GM18873 (cell line): ENCODE measurements around the gene MEPCE.
A peak's percentile ranks its signal among the peaks of the same experiment; 100 is the strongest.
"Not testable (repeated sequence)": the region's sequence is repeated elsewhere in the genome, so short reads cannot be mapped to it uniquely, and the experiment has no call there.

Experiments used
- ATAC-seq: cut with Tn5 transposase; IDR thresholded peaks from one replicate; pipeline ENCODE4 v1.9.1; 2021; ENCODE audit warnings: mild to moderate bottlenecking, moderate library complexity, moderate number of reproducible peaks; ENCODE audit not compliant: unreplicated experiment, low FRiP score

Gene MEPCE

DNA sequence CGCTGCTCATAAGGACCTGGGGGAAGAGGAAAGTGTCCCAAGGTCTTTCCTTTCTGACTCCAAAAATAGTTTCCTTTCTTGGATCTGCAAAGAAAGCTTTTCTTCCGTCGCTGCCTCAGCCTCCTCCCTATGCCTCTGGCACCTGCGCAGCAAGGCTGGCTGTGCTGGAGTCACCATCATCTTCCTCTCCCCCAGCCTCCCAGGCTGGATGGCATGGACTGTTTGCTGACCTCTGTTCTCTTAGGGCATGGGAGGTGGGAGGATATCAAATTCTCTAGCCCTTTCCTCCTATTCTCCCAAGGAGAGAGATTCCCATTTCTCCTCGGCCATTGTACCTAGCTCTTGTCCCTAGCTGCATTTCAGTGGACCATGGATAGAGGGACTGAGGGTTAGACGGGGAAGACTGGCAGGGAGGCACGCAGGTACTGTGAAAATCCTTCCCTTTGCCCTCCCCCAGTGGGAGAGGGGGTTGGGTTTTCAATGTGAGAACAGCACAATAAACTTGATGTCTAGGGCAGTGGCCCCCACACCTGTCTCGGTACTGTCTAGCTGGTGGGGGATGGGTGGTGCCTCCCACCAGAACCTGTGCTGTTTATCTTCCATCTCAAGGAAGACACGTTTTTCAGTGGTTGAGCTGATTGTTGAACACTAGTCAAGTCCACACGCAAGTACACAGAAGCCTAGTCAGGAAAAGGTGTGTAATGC is 4.1 kb downstream of the MEPCE start:
- no peak for ATAC-seq

DNA sequence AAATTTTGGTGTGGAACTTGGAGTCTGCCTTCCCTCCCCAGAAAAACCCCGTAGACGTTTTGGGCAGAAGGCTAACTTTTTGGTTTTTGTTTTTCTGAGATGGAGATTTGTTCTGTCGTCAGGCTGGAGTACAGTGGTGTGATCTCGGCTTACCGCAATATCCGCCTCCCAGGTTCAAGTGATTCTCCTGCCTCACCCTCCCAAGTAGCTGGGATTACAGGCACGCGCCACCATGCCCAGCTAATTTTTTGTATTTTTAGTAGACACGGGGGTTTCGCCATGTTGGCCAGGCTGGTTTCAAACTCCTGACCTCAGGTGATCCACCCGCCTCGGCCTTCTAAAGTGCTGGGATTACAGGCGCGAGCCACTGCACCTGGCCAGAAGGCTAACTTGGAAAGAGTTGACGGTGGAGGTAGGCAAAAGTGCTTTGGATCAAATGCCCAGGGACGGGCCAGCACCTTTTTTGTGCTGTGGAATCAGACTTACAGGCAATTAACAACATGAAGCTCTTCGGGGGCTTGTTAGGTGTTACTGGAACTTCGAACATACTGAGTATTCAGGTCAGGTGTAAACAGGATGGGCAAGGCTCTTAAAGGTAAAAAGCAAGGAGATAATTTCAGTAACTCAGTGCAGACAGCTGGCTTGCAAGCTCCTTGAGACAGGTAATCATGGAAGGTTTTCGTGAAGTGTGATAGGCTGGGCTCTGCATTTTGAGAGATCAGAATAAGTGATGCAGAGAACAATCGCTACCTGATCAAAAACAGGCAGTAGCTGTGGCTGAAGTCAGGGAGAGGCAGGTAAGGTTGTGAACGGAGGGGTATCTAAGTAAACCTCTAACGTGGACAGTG is 4.9 kb downstream of the MEPCE start:
- no peak for ATAC-seq

DNA sequence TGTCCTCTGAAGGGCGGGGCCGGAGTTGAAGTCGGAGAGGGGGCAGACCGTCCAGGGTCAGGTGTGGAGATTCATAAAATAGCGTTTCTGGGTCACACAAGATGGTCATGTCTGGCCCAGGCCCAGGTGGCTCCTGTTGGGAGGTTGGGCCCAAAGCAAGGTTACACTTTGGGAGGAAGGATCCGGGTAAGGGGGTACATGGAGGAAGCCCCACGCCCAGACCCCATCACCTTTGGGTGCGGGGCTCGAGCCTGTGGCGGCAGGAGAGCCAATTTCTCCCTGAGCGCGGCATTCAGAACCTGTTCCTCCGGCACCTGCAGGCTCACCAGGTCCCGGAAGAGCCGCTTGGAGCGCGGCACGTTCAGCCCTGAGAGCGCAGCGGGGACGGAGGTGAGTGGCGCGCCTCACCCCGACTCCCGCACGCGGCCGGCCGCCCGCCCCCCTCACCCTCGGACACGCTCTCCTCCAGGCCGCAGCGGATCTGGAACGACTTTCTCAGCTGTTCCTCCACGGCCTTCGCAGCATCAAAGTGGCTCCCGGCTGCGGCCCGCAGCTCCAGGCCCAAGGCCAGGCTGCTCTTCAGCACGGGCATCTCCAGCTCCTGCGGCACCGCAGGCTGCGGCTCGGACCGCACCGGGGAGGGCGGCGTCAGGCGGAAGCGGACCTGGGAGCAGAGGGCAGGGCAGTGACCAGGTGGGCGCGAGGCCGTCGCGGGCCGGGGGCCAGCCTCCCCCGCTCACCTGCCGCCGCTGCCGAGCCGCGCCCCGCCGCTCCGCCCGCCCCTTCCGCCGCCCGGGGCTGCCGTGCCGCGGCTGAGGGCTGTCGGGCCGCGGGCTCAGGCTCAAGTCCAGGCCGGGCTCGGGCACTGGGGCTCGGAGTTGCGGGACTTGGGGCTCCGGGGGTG is 6.0 kb downstream of the MEPCE start:
- peak; percentile 12 for ATAC-seq

DNA sequence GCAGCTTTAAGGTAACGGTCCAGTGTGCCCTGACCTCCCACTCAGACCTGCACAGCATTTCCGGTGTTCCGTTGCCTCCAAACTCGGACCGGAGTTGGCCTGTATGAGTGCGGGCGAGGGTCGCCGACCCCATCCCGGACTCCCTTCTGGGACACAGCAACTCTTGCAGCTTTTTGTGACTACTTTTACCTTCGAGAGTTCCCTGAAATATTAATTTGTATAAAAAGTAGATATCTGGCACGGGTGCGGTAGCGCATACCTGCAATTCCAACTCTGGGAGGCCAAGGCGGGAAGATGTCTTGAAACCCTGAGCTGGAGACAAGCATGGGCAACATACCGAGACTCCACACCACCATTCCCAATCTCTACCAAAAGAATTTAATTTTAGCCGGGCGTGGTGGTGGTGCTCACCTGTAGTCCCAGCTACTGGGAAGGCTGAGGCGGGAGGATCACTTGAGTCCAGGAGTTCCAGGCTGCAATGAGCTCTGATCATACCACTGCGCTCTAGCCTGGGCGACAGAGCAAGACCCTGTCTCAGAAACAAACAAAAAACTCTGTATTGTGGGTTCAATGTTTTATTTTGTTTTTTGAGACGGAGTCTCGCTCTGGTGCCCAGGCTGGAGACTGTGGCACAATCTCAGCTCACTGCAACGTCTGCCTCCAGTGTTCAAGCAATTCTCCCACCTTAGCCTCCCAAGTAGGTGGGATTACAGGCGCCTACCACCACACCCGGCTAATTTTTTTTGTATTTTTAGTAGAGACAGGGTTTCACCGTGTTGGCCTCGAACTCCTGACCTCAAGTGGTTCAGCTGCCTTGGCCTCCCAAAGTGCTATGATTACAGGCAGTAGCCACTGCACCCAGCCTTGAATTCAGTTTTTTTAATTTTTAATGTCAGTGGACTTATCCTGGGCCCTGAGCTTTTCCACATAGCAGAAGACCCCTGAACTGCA is 7.8 kb downstream of the MEPCE start:
- no peak for ATAC-seq

DNA sequence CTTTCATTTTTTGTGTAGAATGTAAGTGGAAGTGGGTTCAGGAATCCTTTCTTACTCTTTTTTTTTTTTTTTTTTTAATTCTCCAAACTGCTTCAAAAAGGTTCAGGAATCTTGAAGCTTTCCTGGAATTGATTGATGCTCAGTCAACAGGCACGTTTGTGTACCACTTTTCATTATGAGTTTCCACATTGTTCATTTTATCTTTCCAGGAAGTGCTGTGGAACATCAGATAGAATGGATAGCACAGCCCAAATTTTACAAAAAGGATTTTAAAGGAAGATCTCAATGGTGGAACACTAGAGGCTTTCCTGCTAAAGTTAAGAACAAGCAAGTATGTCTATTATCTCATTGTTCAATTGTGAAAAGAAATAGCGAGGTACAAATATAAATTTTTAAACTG is 8.5 kb downstream of the MEPCE start:
- ATAC-seq: no peak

DNA sequence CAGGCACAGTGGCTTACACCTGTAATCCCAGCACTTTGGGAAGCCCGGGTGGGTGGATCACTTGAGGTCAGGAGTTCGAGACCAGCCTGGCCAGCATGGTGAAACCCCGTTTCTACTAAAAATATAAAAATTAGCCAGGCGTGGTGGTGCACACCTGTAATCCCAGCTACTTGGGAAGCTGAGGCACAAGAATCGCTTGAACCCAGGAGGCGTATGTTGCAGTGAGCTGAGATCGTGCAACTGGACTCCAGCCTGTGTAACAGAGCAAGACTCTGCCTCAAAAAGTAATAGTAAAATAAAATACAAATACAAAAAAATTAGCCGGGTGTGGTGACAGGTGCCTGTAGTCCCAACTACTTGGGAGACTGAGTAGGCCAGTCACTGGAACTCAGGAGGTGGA is 9.1 kb downstream of the MEPCE start:
- not testable (repeated sequence) for ATAC-seq

DNA sequence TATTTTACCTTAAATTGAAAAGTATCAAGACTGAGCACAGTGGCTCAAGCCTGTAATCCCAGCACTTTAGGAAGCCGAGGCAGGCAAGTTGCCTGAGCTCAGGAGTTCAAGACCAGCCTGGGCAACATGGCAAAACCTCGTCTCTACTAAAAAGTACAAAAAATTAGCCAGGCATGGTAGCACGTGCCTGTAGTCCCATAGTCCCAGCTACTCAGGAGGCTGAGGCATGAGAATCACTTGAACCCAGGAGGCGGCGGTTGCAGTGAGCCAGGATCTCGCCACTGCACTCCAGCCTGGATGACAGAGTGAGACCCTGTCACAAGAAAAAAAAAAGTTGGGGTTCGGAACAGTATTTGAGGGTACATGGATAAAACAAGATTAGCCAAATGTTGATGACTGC is 9.6 kb downstream of the MEPCE start:
- not testable (repeated sequence) for ATAC-seq

DNA sequence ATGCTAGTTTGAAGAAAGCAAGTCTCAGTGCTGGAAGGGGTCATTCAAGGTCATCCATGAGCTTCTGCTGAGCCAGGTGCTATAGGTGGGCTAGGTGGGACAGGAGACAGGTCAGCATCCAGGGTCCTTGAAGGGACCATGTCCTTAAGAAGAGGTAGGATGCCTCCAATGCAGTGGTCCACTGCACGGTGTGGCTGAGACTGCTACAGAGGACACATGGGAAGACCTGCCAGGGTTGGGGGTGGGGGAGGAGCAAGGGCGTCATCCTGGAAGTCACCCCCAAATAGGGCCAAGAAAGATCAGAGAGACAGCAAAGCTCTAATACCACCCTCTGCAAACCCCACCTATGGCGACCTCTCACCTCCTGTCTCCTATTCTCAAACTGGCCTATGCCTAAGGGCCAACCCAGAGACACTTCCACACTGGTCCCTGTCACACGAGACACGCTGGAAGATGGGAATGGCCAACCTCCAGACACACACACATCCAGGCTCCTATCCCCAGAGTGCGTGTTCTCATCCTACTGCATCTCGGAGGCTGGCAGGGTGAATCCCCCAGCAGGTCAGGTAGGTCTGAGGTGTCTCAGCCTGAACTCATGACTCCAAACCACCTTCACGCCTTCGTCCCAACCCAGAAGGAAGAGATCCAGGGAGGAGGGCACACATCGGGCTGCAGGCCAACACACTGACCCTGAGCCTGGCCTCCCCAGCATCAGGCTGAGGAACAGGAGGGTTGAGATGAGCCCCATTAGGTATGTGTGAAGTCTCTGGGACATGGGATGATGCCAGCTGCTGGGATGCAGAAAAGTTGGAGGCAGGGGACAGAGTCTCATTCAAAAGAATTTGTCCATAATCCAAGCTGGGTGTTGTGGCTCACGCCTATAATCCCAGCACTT is 12.3 kb downstream of the MEPCE start:
- no peak for ATAC-seq

DNA sequence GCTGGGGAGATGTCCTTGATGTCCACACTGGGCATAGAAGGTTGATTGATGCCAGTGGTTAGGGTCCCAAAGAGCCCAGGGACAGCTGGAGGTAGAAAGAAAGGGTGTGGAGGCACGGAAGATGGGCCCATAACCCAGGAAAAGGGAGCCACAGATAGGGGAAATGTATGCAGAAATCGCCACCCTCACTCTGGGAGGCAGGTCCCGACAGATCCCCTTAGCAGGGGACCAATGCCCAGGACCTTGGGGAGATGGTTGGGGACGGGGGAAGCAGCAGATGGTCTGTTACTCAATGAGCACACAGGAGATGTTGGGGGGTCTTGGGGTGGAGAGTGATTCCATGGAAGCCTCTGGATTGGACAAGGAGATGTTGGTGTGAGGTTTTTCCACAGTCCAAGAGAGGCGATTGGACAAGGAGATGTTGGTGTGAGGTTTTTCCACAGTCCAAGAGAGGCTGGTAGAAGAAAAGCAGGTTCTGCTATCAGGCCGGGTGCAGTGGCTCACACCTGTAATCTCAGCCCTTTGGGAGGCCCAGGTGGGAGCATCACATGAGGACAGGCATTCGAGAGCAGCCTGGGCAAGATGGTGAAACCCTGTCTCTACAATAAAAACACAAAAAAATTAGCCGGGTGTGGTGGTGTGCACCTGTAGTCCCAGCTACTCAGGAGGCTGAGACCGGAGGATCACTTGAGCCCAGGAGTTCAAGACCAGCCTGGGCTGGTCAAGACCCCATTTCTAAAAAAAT is 13.6 kb downstream of the MEPCE start:
- ATAC-seq: no peak

DNA sequence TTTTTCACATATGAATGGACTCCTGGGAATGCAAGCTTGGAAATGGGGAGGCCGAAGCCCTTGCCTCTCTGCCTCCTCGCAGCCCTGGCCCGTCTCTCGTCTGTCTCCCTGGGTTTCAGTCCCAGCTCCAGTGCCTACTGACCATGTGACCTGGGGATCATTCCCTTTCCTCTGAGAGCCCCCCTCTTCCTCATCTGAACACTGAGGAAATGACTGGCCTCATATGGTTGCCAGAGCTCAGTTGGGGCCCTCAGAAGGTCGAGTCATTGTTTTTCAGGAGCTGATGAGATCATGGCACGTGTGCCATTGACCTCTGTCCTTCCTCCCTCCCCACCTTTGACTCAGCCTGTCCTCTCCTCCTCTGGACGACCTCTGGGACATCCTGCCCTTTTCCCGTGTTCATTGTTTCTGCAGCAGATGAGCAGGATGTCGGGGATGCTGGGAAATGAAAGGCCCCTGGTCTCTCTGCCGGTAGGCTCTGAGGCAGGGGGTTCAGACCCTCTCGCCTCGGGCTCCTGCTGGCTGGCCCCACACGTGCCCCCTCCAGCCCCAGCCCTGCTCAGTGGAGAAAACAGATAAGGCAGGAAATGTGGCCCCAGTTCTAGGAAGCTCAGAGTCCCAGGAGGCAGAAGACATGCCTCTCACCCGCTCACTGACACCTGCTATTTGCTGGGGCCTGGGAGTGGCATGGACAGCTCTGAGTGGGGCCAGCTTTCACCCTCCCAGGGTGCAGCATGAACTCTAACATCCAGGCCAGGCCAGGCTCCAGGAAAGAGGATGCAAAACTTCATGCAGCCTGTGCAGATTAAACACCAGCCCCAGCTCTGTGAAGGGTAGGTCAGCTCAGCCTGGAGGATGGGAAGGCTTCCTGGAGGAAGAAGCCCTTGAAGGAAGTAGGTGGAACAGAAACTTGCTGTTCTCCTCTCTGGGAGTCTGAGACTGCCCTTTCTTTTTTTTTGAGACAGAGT is 15.0 kb downstream of the MEPCE start:
- ATAC-seq: no peak

DNA sequence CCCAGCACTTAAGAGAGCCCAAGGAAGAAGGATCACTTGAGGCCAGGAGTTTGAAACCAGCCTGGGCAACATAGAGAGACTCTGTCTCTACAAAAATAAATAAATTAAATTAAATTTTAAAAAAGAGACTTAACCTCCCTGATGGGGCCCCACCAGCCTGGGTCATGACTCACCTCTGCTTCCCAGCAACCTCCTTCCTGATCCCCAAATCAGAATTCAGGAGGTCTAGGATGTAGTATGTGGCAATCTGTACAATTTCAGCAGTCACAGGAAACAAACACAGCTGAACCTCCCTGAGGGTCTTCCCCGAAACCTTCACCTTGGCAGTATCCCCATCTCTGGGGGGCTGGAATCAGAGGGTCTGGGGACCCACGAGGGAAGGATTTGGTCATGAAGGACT is 16.4 kb downstream of the MEPCE start:
- no peak for ATAC-seq

DNA sequence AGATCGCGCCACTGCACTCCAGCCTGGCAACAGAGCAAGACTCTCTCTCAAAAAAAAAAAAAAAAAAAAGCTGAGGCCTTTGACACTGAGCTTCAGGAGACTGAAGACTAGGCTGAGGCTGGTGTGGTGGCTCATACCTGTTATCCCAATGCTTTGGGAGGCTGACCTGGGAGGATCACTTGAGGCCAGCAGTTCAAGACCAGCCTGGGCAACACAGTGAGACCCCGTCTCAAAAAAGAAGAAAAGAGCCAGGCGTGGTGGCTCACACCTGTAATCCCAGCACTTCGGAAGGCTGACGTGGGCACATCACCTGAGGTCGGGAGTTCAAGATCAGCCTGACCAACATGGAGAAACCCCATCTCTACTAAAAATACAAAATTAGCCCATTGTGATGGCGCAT is 17.7 kb downstream of the MEPCE start:
- ATAC-seq: not testable (repeated sequence)

DNA sequence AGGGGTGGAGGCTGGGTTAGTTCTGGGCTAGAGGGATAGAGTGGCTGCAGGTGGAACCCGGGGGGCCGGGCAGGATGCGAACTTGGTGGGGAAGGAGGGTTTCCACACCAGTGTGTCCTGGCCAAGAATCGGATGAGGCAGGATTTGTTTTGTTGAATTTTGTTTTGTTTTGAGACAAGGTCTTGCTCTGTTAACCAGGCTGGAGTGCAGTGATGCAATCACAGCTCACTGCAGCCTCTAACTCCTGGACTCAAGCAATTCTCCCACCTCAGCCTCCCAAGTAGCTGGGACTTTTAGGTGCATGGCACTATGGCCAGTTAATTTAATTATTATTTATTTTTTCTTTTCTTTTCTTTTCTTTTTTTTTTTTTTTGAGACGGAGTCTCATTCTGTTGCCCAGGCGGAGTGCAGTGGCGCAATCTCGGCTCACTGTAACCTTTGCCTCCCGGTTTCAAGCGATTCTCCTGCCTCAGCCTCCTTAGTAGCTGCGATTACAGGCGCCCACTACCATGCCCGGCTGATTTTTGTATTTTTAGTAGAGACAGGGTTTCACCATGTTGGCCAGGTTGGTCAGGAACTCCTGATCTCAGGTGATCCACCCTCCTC is 19.7 kb downstream of the MEPCE start:
- no peak for ATAC-seq

DNA sequence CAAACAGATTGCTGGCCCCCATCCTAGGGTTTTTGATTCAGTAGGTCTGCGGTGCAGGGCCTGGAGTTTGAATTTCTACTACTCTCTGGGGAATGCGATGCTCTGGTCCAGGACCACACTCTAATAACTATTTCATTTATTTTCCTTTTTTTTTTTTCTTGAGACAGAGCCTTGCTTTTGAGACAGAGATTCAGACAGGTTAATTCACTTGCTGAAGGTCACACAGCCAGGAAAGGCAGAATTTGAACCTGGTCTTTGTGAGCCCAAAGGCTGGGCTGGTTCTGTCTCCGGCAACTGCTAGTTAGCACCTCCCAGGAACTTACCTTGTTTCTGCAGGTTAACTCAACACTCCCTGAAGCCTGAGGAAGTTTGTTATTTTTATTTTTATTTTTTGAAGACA is 22.9 kb downstream of the MEPCE start:
- ATAC-seq: no peak

DNA sequence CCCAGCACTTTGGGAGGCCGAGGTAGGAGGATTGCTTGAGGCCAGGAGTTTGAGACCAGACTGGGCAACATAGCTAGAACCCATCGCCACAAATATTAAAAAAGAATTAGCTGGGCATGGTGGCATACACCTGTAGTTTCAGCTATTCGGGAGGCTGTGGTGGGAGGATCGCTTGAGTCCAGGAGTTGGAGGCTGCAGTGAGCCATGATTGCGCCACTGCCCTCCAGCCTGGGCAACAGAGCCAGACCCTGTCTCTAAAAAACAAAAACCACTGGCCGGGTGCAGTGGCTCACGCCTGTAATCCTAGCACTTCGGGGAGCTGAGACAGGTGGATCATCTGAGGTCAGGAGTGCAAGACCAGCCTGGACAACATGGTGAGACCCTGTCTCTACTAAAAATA is 24.2 kb downstream of the MEPCE start:
- ATAC-seq: not testable (repeated sequence)

DNA sequence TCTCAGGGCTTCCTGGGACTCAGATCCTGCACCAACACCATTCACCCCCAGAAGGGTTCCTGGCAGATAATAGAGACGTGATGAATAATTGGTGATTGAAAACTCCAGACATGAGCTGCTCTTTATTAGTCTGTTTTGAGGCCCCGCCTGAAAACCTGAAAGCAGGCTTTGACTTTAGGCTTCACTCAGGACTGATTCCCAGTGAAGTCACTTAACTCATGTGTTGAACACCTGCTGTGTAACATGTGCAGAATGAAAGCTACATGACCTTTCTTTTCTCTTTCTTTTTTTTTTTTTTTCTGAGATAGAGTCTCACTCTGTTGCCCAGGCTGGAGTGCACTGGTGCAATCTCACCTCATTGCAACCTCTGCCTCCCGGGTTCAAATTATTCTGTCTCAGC is 25.6 kb downstream of the MEPCE start:
- ATAC-seq: no peak

DNA sequence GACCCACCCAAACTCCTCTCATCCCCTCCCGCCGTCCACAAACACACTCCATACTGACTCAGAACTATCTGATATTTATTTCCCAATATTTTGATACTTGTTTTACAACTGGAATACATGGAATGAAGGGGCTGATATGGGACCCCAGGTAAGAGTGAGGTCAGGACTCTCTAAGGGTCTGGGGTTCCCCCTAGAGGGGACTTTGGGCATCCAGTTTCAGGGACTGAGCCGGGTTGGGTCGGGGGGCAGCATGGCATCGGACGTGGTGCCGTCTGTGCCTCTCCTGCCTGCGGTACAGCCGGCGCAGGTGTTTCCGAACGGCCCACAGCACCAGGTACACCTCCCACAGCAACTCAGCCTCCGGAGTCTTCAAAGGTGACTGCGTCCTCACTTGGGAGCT is 26.9 kb downstream of the MEPCE start:
- ATAC-seq: no peak
